Ectodermal cell (in vitro differentiated cells): ENCODE results near the gene RAI1. TPM values are rescaled to one million over a fixed set of nuclear protein-coding genes. Genes with fewer than 3 reads are reported as not detected.
A peak's percentile ranks its signal among the peaks of the same experiment; 100 is the strongest.
"Not testable (repeated sequence)": the region's sequence is repeated elsewhere in the genome, so short reads cannot be mapped to it uniquely, and the experiment has no call there.

Experiments
- H3K27ac ChIP-seq: 2 replicates; pipeline ENCODE4 v1.7.0; 2013; ENCODE audit warnings: mild to moderate bottlenecking, low read depth, low read length; ENCODE audit not compliant: insufficient read depth, poor library complexity, severe bottlenecking
- H3K27me3 ChIP-seq: 2 replicates; pipeline ENCODE4 v1.7.0; 2013; ENCODE audit warnings: mild to moderate bottlenecking, low read length; ENCODE audit not compliant: insufficient read depth, control insufficient read depth, poor library complexity, severe bottlenecking
- H3K36me3 ChIP-seq: one replicate; pipeline ENCODE4 v1.7.0; 2013; ENCODE audit warnings: low read length; ENCODE audit not compliant: control insufficient read depth, insufficient read depth
- H3K4me1 ChIP-seq: one replicate; pipeline ENCODE4 v1.7.0; 2013; ENCODE audit warnings: low read length; ENCODE audit not compliant: control insufficient read depth, insufficient read depth
- H3K4me3 ChIP-seq: 2 replicates; pipeline ENCODE4 v1.7.0; 2013; ENCODE audit warnings: low read depth, low read length, control low read depth; ENCODE audit not compliant: insufficient read depth
- H3K9me3 ChIP-seq: 2 replicates; pipeline ENCODE4 v1.7.0; 2013; ENCODE audit warnings: mild to moderate bottlenecking, low read length, moderate library complexity; ENCODE audit not compliant: control insufficient read depth
- WGBS, 2 experiments: methylation state at CpG; one replicate each; pipeline ENCODE4 v1.1.7; 2013; ENCODE audit warnings: missing lambda C conversion rate in 2 of 2; 5-methylcytosine and 5-hydroxymethylcytosine counted together
- polyA plus RNA-seq, 4 experiments: library from polyadenylated mRNA; stranded (reverse); fragments of 50-300 nt; gene quantifications; one replicate each; pipeline ENCODE4 v1.2.3, GENCODE V29; 2013

RAI1 gene
- 20.2 TPM for polyA plus RNA-seq (2013, experiment 1 of 4)
- 21.0 TPM for polyA plus RNA-seq (2013, experiment 2 of 4)
- 16.0 TPM for polyA plus RNA-seq (2013, experiment 3 of 4)
- polyA plus RNA-seq (2013, experiment 4 of 4), result 17.1 TPM

- WGBS, 2 experiments, result 0% methylated on average over 84 of the region's 84 CpGs
- peak within 1 kb of the TSS; percentile 76 for H3K4me3 ChIP-seq
- peaks cover 19% of the 10 kb centered on the region for H3K4me1 ChIP-seq
- no peaks in the 10 kb centered on the region for H3K9me3 ChIP-seq
- no peak within 1 kb of the TSS for H3K27ac ChIP-seq
- peaks cover 61% of the 10 kb centered on the region for H3K27me3 ChIP-seq
- H3K36me3 ChIP-seq, result no peaks in the 10 kb centered on the region
Observed at GRCh38 chr17:17681187-17681743, at the start of gene RAI1. Gene RAI1 (plus strand): TSS chr17:17681458. CDS start chr17:17792949, 111,491 bp downstream.

GRCh38 chr17:17632690-17633089, 48.6 kb upstream of the RAI1 start:
- H3K9me3 ChIP-seq, H3K36me3 ChIP-seq, H3K27me3 ChIP-seq, H3K4me1 ChIP-seq, H3K27ac ChIP-seq, H3K4me3 ChIP-seq: not testable (repeated sequence)
- WGBS, 2 experiments, result 91 to 95% methylated on average over 5 of the region's 5 CpGs

GRCh38 chr17:17633310-17633709, 47.9 kb upstream of the RAI1 start:
- H3K27ac ChIP-seq, result no peak overlapping the region
- H3K36me3 ChIP-seq, result no peaks in the 10 kb centered on the region
- no peaks in the 10 kb centered on the region for H3K27me3 ChIP-seq
- H3K9me3 ChIP-seq, result no peaks in the 10 kb centered on the region
- H3K4me3 ChIP-seq, result no peak overlapping the region
- no peaks in the 10 kb centered on the region for H3K4me1 ChIP-seq
- 79 to 86% methylated on average over 6 of the region's 6 CpGs for WGBS, 2 experiments

GRCh38 chr17:17635126-17635525, 46.1 kb upstream of the RAI1 start:
- WGBS, 2 experiments, result 94% methylated on average over 5 of the region's 5 CpGs
- no peaks in the 10 kb centered on the region for H3K9me3 ChIP-seq
- no peaks in the 10 kb centered on the region for H3K4me1 ChIP-seq
- no peaks in the 10 kb centered on the region for H3K36me3 ChIP-seq
- H3K27ac ChIP-seq, result no peak overlapping the region
- H3K27me3 ChIP-seq, result no peaks in the 10 kb centered on the region
- no peak overlapping the region for H3K4me3 ChIP-seq

- H3K4me1 ChIP-seq, H3K36me3 ChIP-seq, H3K27me3 ChIP-seq, H3K27ac ChIP-seq, H3K4me3 ChIP-seq, H3K9me3 ChIP-seq: not testable (repeated sequence)
- 90 to 94% methylated on average over 15 of the region's 15 CpGs for WGBS, 2 experiments
Observed at GRCh38 chr17:17635537-17636271, 45.6 kb upstream of the RAI1 start.

- H3K27me3 ChIP-seq, result no peaks in the 10 kb centered on the region
- 96 to 97% methylated on average over 5 of the region's 5 CpGs for WGBS, 2 experiments
- H3K36me3 ChIP-seq, result no peaks in the 10 kb centered on the region
- H3K4me3 ChIP-seq, result no peak overlapping the region
- no peaks in the 10 kb centered on the region for H3K4me1 ChIP-seq
- H3K9me3 ChIP-seq, result no peaks in the 10 kb centered on the region
- H3K27ac ChIP-seq, result no peak overlapping the region
Observed at GRCh38 chr17:17636272-17636885, 44.9 kb upstream of the RAI1 start.

- Histone ChIP-seq H3K27ac (no peak overlapping the region), H3K9me3 (no peaks in the 10 kb centered on the region), H3K4me3 (no peak overlapping the region), H3K36me3 (no peaks in the 10 kb centered on the region), H3K4me1 (no peaks in the 10 kb centered on the region), H3K27me3 (no peaks in the 10 kb centered on the region)
- 95 to 96% methylated on average over 2 of the region's 2 CpGs for WGBS, 2 experiments
Observed at GRCh38 chr17:17638467-17638866, 42.8 kb upstream of the RAI1 start.

GRCh38 chr17:17639661-17640270, 41.5 kb upstream of the RAI1 start:
- 72 to 77% methylated on average over 9 of the region's 9 CpGs for WGBS, 2 experiments
- not testable (repeated sequence) for H3K9me3 ChIP-seq, H3K36me3 ChIP-seq, H3K27ac ChIP-seq, H3K4me1 ChIP-seq, H3K27me3 ChIP-seq, H3K4me3 ChIP-seq

- no peak overlapping the region for H3K4me3 ChIP-seq
- H3K27ac ChIP-seq, result no peak overlapping the region
- WGBS, 2 experiments, result 46% methylated on average over 14 of the region's 14 CpGs
- H3K9me3 ChIP-seq, result no peaks in the 10 kb centered on the region
- no peaks in the 10 kb centered on the region for H3K36me3 ChIP-seq
- H3K27me3 ChIP-seq, result no peaks in the 10 kb centered on the region
- no peaks in the 10 kb centered on the region for H3K4me1 ChIP-seq
Observed at GRCh38 chr17:17641621-17642409, 39.4 kb upstream of the RAI1 start.
